ENCODE data around the gene CNNM2.
"Not testable (repeated sequence)": the region's sequence is repeated elsewhere in the genome, so short reads cannot be mapped to it uniquely, and the experiment has no call there.

The CNNM2 gene

GRCh38 chr10:102998399-102998907 lies 80.4 kb downstream of the CNNM2 start:
- DNase-seq (ENCODE audit: low read depth) = no peak
- TF ChIP-seq, protein P1, sequence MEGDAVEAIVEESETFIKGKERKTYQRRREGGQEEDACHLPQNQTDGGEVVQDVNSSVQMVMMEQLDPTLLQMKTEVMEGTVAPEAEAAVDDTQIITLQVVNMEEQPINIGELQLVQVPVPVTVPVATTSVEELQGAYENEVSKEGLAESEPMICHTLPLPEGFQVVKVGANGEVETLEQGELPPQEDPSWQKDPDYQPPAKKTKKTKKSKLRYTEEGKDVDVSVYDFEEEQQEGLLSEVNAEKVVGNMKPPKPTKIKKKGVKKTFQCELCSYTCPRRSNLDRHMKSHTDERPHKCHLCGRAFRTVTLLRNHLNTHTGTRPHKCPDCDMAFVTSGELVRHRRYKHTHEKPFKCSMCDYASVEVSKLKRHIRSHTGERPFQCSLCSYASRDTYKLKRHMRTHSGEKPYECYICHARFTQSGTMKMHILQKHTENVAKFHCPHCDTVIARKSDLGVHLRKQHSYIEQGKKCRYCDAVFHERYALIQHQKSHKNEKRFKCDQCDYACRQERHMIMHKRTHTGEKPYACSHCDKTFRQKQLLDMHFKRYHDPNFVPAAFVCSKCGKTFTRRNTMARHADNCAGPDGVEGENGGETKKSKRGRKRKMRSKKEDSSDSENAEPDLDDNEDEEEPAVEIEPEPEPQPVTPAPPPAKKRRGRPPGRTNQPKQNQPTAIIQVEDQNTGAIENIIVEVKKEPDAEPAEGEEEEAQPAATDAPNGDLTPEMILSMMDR (IDR thresholded peaks at IDR 0.05; ENCODE audit: control insufficient read depth, extremely low read depth, insufficient read depth) = no peak
- no peak overlapping the region for H3K4me3 ChIP-seq (ENCODE audit: low read depth, low read length)

DNA sequence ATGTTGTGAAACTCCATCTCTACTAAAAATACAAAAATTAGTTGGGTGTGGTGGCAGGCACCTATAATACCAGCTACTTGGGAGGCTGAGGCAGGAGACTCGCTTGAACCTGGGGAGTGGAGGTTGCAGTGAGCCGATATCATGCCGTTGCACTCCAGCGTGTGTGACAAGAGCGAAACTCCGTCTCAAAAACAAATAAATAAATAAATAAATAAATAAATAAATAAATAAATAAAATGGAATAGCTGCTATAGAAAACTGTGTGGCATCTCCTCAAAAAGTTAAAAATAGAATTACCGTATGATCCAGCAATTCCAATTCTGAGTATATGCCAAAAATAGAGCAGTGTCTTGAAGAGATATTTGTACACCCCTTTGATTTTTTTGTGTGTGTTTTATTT lies 82.0 kb downstream of the CNNM2 start:
- not testable (repeated sequence) for H3K4me3 ChIP-seq (ENCODE audit: low read depth, low read length); DNase-seq (ENCODE audit: low read depth)

GRCh38 chr10:103007017-103007416 lies 88.9 kb downstream of the CNNM2 start:
- TF ChIP-seq, protein P1 (IDR thresholded peaks at IDR 0.05; ENCODE audit: control insufficient read depth, extremely low read depth, insufficient read depth) = no peak
- no peak overlapping the region for H3K4me3 ChIP-seq (ENCODE audit: low read depth, low read length)
- DNase-seq (ENCODE audit: low read depth) = no peak

- DNase-seq (ENCODE audit: low read depth) = no peak
- TF ChIP-seq, protein P1 (IDR thresholded peaks at IDR 0.05; ENCODE audit: control insufficient read depth, extremely low read depth, insufficient read depth) = no peak
- H3K4me3 ChIP-seq (ENCODE audit: low read depth, low read length) = no peak overlapping the region
These were observed 95.3 kb downstream of the CNNM2 start for GRCh38 chr10:103013416-103013815.

GRCh38 chr10:103019425-103019824 lies 101.3 kb downstream of the CNNM2 start:
- TF ChIP-seq, protein P1 (IDR thresholded peaks at IDR 0.05; ENCODE audit: control insufficient read depth, extremely low read depth, insufficient read depth) = no peak
- no peak overlapping the region for H3K4me3 ChIP-seq (ENCODE audit: low read depth, low read length)
- no peak for DNase-seq (ENCODE audit: low read depth)

- TF ChIP-seq, protein P1 (IDR thresholded peaks at IDR 0.05; ENCODE audit: control insufficient read depth, extremely low read depth, insufficient read depth) = no peak
- DNase-seq (ENCODE audit: low read depth) = no peak
- H3K4me3 ChIP-seq (ENCODE audit: low read depth, low read length) = no peak overlapping the region
These were observed 103.2 kb downstream of the CNNM2 start for GRCh38 chr10:103021150-103021899.

DNA sequence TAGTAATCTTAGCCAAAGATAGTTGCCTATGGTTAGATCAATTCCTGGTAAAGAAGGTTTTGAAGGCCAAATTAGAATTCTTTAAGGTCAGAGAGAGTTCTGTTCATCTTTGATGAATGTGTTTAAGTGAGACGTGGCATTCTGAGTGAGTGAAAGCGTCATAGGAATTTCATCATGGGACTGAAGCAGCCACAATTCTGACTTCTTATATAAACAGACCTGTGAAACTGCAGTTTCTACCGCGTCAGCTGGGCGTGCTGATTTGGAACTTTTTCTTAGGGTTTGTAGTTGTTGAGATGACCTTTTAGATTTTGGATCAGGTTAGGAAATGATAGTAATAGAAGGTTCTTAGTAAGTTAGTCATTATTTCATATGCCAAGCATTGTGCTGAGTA lies 103.8 kb downstream of the CNNM2 start:
- H3K4me3 ChIP-seq (ENCODE audit: low read depth, low read length) = no peak overlapping the region
- no peak for DNase-seq (ENCODE audit: low read depth)
- TF ChIP-seq, protein P1 (IDR thresholded peaks at IDR 0.05; ENCODE audit: control insufficient read depth, extremely low read depth, insufficient read depth) = no peak

Measured in LNCaP clone FGC (cell line).